ENCODE results near the gene TAOK1.

TAOK1 gene

GRCh38 chr17:29596811-29597210, 206.6 kb downstream of the TAOK1 start:
- no peak for DNase-seq

- no peak for DNase-seq
Measured at GRCh38 chr17:29597361-29598172, 207.4 kb downstream of the TAOK1 start.
